HFFc6 (cell line): ENCODE results near the gene PFKFB4. TPM values are rescaled to one million over a fixed set of nuclear protein-coding genes. Genes with fewer than 3 reads are reported as not detected.
A peak's percentile ranks its signal among the peaks of the same experiment; 100 is the strongest.

Experiments
- DNase-seq: peaks from one replicate; pipeline ENCODE4 v3.0.0-alpha.2; 2018
- H3K27ac Mint-ChIP-seq: 2 replicates; pipeline ENCODE4 v1.8.0; 2020; ENCODE audit warnings: mild to moderate bottlenecking, mixed read lengths
- H3K27me3 Mint-ChIP-seq: 2 replicates; pipeline ENCODE4 v1.8.0; 2021; ENCODE audit warnings: mild to moderate bottlenecking, moderate library complexity, mixed read lengths; ENCODE audit not compliant: insufficient read depth
- H3K36me3 Mint-ChIP-seq: 2 replicates; pipeline ENCODE4 v1.8.0; 2021; ENCODE audit warnings: low read depth, mixed read lengths
- H3K4me1 Mint-ChIP-seq: 2 replicates; pipeline ENCODE4 v1.8.0; 2020; ENCODE audit warnings: low read depth, mixed read lengths
- H3K4me3 Mint-ChIP-seq: 2 replicates; pipeline ENCODE4 v1.8.0; 2020; ENCODE audit warnings: mild to moderate bottlenecking, moderate library complexity, mixed read lengths
- H3K9me3 Mint-ChIP-seq: 2 replicates; pipeline ENCODE4 v1.8.0; 2020; ENCODE audit warnings: mild to moderate bottlenecking, mixed read lengths
- CTCF ChIP-seq: fragments of 200-600 bp; sonication (generic); IDR thresholded peaks from 2 replicates; pipeline ENCODE4 v1.5.0; 2021; ENCODE audit warnings: antibody characterized with exemption, mild to moderate bottlenecking
- total RNA-seq, 6 experiments: library from RNA; stranded (reverse); fragmentation: NEBNext Ultra II Directional; extraction: Animal tissue kit (Norgen Biotek cat#: 25700); gene quantifications; 2 replicates in 1 of 6; 3 replicates in 5 of 6; pipeline ENCODE4 v1.2.3, GENCODE V29; 2021

Gene PFKFB4
- total RNA-seq, 6 experiments from 2014 or later, result 7.5 to 10.5 (median 8.9) TPM

GRCh38 chr3:48560648-48561018 lies 4.0 kb upstream of the PFKFB4 start:
- DNase-seq, result no peak
- Mint-ChIP-seq H3K27me3 (peaks cover 13% of the 10 kb centered on the region), H3K4me1 (peaks cover 74% of the 10 kb centered on the region), H3K27ac (peak overlapping the region; percentile 95), H3K36me3 (peaks cover 11% of the 10 kb centered on the region; the same call in 1 of the 2 replicates), H3K9me3 (no peaks in the 10 kb centered on the region; the same call in 1 of the 2 replicates), H3K4me3 (peak overlapping the region; percentile 62)
- no peak for TF ChIP-seq CTCF

GRCh38 chr3:48558493-48559134 lies 2.0 kb upstream of the PFKFB4 start:
- Mint-ChIP-seq H3K27ac (peak overlapping the region; percentile 95), H3K36me3 (peaks cover 4% of the 10 kb centered on the region; the same call in 1 of the 2 replicates), H3K4me1 (peaks cover 63% of the 10 kb centered on the region), H3K27me3 (peaks cover 10% of the 10 kb centered on the region), H3K4me3 (no peak overlapping the region), H3K9me3 (no peaks in the 10 kb centered on the region; the same call in 1 of the 2 replicates)
- TF ChIP-seq CTCF, result peak; percentile 59; the same call in 1 of the 2 replicates
- no peak for DNase-seq

GRCh38 chr3:48555949-48556795 lies 431 bp downstream of the PFKFB4 start:
- H3K4me3 Mint-ChIP-seq, result peak overlapping the region; percentile 84
- peaks cover 10% of the 10 kb centered on the region for H3K27me3 Mint-ChIP-seq
- H3K27ac Mint-ChIP-seq, result peak overlapping the region; percentile 69
- peaks cover 1% of the 10 kb centered on the region; the same call in 1 of the 2 replicates for H3K36me3 Mint-ChIP-seq
- DNase-seq, result no peak
- no peaks in the 10 kb centered on the region; the same call in 1 of the 2 replicates for H3K9me3 Mint-ChIP-seq
- no peak for TF ChIP-seq CTCF
- peaks cover 47% of the 10 kb centered on the region for H3K4me1 Mint-ChIP-seq

- Mint-ChIP-seq H3K27ac (peak overlapping the region; percentile 65), H3K36me3 (no peaks in the 10 kb centered on the region), H3K4me3 (peak overlapping the region; percentile 84), H3K9me3 (no peaks in the 10 kb centered on the region; the same call in 1 of the 2 replicates), H3K4me1 (peaks cover 39% of the 10 kb centered on the region), H3K27me3 (peaks cover 12% of the 10 kb centered on the region)
- no peak for DNase-seq
- TF ChIP-seq CTCF, result no peak
These were observed 1.2 kb downstream of the PFKFB4 start for GRCh38 chr3:48555231-48555948.
